GM19467 (cell line): ENCODE measurements around the gene TAP1.

Source experiments
- ATAC-seq: cut with Tn5 transposase; IDR thresholded peaks from one replicate; pipeline ENCODE4 v1.9.1; 2021; ENCODE audit warnings: mild to moderate bottlenecking, moderate library complexity; ENCODE audit not compliant: unreplicated experiment

Gene TAP1

GRCh38 chr6:32842021-32842650 is 11.4 kb downstream of the TAP1 start:
- no peak for ATAC-seq

GRCh38 chr6:32840604-32841246 is 12.8 kb downstream of the TAP1 start:
- ATAC-seq = no peak

GRCh38 chr6:32839356-32839755 is 14.1 kb downstream of the TAP1 start:
- ATAC-seq = no peak

GRCh38 chr6:32838114-32838958 is 15.2 kb downstream of the TAP1 start, which contains the start of gene TAP2:
Gene TAP2, minus strand, starts transcription at chr6:32838739. Its CDS starts 506 bp downstream, at chr6:32838233.
- ATAC-seq = peak; percentile 71

GRCh38 chr6:32837651-32838113 is 15.8 kb downstream of the TAP1 start:
- no peak for ATAC-seq

GRCh38 chr6:32836873-32837272 is 16.6 kb downstream of the TAP1 start:
- ATAC-seq = no peak

GRCh38 chr6:32835167-32835893 is 18.2 kb downstream of the TAP1 start:
- no peak for ATAC-seq

GRCh38 chr6:32833664-32834063 is 19.8 kb downstream of the TAP1 start:
- ATAC-seq = no peak

GRCh38 chr6:32832535-32832934 is 21.0 kb downstream of the TAP1 start:
- ATAC-seq = no peak

GRCh38 chr6:32830936-32831335 is 22.6 kb downstream of the TAP1 start:
- ATAC-seq = no peak

GRCh38 chr6:32830017-32830416 is 23.5 kb downstream of the TAP1 start:
- no peak for ATAC-seq

- no peak for ATAC-seq
Measured at GRCh38 chr6:32829495-32829894, 24.0 kb downstream of the TAP1 start.

- ATAC-seq = no peak
Measured at GRCh38 chr6:32827025-32827424, 26.5 kb downstream of the TAP1 start.

- no peak for ATAC-seq
Measured at GRCh38 chr6:32825966-32826365, 27.5 kb downstream of the TAP1 start.

- no peak for ATAC-seq
Measured at GRCh38 chr6:32819729-32820128, 33.8 kb downstream of the TAP1 start.

GRCh38 chr6:32818867-32819266 is 34.6 kb downstream of the TAP1 start:
- ATAC-seq = no peak

GRCh38 chr6:32816746-32817204 is 36.7 kb downstream of the TAP1 start, which contains the start of gene HLA-DOB:
Gene HLA-DOB, minus strand, starts transcription at chr6:32817002. Its CDS starts 51 bp downstream, at chr6:32816951.
- no peak for ATAC-seq

GRCh38 chr6:32815996-32816395 is 37.5 kb downstream of the TAP1 start:
- no peak for ATAC-seq

- no peak for ATAC-seq
Measured at GRCh38 chr6:32815115-32815514, 38.4 kb downstream of the TAP1 start.

- no peak for ATAC-seq
Measured at GRCh38 chr6:32814145-32814544, 39.4 kb downstream of the TAP1 start.

GRCh38 chr6:32809171-32809570 is 44.3 kb downstream of the TAP1 start:
- ATAC-seq = no peak
